GM18517 (cell line): Measurements from ENCODE around the gene REC8.

ENCODE experiments used
- ATAC-seq: cut with Tn5 transposase; IDR thresholded peaks from one replicate; pipeline ENCODE4 v1.9.1; 2021; ENCODE audit warnings: mild to moderate bottlenecking, moderate library complexity; ENCODE audit not compliant: unreplicated experiment

Gene REC8, protein sequence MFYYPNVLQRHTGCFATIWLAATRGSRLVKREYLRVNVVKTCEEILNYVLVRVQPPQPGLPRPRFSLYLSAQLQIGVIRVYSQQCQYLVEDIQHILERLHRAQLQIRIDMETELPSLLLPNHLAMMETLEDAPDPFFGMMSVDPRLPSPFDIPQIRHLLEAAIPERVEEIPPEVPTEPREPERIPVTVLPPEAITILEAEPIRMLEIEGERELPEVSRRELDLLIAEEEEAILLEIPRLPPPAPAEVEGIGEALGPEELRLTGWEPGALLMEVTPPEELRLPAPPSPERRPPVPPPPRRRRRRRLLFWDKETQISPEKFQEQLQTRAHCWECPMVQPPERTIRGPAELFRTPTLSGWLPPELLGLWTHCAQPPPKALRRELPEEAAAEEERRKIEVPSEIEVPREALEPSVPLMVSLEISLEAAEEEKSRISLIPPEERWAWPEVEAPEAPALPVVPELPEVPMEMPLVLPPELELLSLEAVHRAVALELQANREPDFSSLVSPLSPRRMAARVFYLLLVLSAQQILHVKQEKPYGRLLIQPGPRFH

DNA sequence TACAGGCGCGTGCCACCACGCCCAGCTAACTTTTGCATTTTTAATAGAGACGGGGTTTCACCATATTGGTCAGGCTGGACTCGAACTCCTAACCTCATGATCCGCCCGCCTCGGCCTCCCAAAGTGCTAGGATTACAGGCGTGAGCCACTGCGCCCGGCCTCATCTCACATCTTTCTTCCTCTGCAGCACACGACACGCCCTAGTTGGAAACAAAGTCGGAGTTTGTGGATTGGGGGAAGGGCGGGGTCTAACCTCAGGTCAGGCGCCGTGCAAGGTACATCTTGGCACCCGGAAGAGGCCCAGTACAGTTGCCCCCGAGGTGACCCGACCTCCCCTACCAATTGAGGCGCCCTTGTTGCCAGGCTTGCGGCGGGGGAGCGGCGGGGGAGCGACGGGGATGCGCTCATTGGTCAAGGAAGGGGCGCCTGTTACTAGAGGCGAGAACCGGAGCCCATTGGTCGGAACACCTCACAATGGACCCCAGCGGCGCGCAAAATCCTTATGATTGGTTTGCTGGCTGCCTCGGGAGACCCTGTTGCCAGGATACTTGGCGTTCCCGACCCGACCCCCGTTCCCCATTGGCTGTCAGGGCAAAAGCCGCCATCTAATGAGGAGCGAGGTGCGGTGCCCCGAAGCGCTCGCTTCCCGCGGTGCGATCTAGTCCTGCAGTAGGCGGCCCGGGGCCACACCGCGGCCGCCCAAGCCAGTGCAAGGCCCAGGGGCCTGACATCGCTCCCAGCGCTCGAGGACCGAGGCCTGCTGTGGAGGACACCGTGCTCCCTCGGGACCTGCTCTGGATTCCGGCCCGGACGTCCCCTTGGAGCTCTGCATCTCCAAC, at the start of gene REC8:
Gene REC8 (plus strand): TSS at position 659 of the 839 bp plus-strand sequence. CDS start 473 bp downstream, outside the sequence.
- ATAC-seq: peak; percentile 58

DNA sequence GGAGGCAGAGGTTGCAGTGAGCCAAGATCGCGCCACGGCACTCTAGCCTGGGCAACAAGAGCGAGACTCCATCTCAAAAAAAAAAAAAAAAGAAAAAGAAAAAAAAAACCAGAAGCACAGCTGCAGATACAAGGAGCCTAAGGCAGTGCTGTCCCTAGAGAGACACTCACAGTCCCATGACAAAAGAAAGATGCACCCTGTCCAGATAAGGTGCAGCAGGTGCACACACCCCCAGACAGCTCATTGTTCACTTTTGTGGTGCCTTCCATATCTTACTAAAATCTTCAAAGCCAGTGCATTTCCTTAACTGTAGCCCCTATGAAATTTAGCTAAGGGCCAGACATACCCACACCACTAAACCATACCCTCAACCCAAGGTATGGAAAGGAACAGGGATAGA, 49.5 kb upstream of the REC8 start:
- no peak for ATAC-seq

DNA sequence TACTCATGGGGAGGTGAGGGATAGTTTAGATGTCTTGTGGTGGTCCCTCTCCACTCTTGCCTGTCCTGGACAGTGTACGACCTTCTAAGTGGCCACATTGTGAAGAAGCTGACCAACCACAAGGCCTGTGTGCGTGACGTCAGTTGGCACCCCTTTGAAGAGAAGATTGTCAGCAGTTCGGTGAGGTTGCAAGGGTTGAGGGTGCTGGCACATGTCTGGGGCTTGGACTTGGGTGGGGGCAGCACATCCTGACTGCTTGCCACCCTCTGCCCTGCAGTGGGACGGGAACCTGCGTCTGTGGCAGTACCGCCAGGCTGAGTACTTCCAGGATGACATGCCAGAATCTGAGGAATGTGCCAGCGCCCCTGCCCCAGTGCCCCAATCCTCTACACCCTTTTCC, 49.0 kb upstream of the REC8 start:
- no peak for ATAC-seq

DNA sequence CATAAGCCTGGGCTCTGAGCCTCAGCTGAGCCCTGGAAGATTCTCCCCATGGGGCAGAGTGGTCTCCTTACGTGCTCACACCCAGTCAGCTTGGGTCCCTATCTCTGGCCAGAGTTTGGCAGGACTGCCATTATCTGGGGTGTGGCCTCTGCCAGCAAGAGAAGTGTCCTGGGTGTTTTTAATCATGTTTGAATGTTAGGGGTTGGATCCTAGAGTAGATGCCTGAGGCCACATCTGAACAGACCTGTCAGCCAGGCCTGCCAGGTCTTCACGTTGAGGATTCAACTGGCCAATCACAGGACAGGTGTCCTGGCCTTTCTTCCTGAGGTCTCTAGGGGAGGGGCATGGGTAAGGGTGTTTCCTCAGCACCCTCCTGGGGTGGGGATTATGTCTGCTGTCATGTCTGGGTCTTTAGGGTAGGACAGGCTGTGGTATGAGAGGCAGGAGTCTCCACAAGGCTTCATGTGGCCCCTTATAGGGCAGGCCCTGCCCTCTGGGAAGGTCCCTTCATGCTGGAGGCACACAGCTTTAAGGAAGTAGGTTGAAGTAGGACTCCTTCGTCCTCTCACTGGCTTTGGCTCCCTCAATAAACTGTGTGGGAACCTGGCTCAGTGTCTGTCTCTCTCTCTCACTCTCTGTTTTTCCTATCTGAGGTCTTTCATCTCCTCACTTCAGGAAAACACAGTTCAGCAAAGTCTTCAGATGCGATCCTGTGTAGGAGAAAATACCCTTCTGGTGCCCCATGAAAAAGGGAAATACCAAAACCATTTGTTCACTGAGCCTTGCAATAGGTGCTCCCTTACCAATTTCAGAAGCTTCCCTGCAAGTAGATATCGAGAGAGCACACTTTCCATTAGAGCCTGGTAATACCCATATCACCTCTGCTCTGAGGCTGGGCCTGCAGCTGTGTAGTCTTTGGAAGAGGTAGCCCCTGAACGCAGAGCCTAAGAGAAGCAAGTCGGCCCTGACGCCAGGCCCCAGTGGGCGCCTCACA, 48.2 kb upstream of the REC8 start:
- no peak for ATAC-seq

DNA sequence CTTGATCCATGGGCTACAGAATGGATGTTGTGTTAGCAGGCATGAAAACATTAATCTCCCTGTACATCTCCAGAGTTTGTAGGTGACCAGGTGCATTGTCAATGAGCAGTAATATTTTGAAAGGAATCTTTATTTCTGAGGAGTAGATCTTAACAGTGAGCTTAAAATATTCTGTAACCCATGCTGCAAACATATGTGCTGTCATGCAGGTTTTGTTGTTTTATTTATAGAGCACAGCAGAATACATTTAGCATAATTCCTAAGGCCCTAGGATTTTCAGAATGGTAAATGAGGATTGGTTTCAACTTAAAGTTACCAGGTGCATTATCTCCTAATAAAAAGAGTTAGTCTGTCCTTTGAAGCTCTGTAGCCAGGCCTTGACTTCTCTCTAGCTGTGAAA, 44.9 kb upstream of the REC8 start:
- no peak for ATAC-seq

DNA sequence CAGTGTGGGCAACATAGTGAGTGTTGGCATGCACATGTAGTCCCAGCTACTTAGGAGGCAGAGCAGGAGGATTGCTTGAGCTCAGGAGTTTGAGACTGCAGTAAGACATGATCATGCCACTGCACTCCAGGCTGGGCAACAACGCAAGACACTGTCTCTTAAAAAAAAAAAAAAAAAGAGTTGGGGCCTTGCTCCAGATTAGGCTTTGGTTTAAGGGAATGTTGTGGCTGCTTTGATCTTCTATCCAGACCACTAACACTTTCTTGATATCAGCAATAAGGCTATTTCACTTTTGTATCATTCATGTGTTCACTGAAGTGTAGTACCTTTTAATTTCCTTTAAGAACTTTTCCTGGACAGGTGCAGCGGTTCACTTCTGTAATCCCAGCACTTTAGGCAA, 44.2 kb upstream of the REC8 start:
- no peak for ATAC-seq

DNA sequence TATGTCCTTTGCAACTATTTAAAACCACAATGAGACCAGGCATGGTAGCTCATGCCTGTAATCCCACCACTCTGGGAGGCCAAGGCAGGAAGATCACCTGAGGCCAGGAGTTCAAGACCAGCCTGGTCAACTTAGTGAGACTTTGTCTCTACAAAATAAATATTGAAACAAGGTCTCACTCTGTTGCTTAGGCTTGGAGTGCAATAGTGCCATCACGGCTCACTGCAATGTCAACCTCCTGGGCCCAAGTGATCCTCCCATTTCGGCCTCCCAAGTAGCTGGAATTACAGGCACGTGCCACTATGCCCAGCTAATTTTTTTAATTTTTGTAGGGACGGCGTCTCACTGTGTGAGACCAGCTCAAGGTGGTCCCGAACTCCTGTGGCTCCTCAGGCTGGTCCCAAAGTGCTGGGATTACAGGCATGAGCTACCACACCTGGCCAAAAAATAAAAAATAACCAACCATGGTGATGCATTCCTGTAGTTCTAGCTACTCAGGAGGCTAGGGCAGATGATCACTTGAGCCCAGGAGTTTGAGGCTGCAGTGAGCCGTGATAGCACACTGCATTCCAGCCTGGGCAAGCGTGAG, 42.4 kb upstream of the REC8 start:
- no peak for ATAC-seq

DNA sequence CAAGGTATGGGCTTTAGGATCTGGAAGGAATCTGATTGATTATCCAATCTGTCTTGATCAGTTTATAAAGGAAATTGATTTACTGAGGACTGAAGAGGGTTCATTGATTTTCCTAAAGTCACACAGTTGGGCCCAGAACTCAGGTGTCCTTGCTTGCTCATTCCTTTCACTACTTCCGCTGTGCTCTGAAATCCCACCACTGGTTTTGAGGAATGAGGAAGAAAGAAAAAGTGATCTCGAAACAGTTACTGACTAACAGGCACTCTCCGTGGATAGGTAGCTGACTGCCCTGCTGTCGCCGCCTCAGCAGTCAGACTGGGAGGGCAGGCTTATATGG, 41.5 kb upstream of the REC8 start, which contains the start of gene FITM1:
Gene FITM1 (plus strand): TSS at position 280 of the 337 bp plus-strand sequence. CDS start 905 bp downstream, outside the sequence.
- no peak for ATAC-seq

DNA sequence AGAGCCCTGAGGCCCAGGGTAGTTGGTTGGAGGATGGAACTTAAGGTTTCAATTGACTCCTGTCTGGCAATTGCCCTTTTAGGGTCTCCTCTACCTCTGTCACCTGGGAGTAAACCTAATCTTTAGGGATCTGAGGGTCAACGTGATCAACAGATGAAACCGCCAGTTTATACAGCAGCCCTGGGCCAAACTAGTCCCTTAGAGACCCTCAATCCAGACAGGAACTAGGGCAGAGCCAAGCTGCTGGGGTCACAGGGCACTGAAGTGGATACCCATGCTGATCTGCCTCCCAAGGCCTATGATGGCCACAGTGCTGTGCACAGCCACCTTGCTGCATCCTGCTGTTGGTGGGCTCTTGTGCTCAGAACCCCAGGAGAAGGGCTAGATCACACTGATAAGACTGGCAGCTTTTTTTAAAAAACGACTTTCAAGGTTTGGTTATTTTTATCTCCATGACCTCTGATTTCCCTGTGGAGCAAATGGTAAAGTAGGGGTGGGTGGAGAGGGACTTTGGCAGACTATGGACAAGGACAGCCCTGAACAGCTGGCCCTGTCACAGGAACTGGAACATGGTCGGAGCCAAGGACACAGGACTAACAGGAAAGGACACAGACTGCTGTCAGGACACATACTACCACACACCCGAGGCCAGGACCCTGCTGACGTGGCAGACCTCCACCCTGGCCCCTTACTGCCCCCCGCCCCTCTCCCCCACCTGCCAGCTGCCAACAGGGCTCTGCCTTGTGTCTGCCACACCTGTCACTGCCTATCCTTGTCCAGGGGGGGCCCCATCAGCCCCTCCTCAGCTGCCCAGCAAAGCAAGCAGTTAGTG, 40.9 kb upstream of the REC8 start:
- ATAC-seq: no peak

DNA sequence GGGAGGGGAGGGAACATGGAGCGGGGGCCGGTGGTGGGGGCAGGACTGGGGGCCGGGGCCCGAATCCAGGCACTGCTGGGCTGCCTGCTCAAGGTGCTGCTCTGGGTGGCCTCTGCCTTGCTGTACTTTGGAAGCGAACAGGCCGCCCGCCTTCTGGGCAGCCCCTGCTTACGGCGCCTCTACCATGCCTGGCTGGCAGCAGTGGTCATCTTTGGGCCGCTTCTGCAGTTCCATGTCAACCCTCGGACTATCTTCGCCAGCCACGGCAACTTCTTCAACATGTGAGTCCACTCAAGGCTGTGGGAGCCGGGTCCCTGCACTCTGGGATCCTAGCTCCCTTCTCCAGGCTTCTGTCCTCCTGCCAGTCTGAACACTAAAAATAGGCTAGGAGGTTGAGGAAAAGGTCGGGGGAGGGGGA, 40.3 kb upstream of the REC8 start:
- no peak for ATAC-seq

DNA sequence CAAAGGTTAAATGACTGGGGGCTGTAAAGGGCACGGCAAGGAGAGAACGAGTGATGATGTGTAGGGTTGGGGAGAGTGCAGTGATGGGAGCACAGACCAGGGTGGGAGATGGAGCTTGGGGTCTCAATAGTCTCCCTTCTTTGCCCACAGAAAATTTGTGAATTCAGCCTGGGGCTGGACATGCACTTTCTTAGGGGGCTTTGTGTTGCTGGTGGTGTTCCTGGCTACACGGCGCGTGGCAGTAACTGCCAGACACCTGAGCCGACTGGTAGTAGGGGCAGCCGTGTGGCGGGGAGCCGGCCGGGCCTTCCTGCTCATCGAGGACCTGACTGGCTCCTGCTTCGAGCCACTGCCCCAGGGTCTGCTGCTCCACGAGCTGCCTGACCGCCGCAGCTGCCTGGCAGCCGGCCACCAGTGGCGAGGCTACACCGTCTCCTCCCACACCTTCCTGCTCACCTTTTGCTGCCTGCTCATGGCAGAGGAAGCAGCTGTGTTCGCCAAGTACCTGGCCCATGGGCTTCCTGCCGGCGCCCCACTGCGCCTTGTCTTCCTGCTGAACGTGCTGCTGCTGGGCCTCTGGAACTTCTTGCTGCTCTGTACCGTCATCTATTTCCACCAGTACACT, 39.7 kb upstream of the REC8 start:
- ATAC-seq: no peak

DNA sequence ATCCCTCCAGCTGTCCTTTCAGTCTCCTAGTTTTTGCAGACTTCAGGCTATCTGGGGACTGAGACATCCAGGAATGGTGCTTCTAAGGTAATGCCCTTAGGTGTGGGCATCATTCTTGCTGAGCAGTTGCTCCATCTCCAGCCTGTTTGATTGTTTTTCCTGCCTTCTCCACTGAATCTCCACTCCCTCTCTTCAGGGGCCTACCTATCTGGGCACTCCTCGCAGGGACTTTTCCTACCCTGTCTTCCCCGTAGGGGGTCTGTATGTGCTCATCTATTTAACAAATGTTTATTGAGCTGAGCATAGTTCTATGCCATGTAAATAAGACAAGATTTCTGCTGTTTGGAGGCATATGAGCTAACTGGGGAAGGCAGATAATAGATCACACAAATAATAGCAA, 38.9 kb upstream of the REC8 start:
- ATAC-seq: no peak

DNA sequence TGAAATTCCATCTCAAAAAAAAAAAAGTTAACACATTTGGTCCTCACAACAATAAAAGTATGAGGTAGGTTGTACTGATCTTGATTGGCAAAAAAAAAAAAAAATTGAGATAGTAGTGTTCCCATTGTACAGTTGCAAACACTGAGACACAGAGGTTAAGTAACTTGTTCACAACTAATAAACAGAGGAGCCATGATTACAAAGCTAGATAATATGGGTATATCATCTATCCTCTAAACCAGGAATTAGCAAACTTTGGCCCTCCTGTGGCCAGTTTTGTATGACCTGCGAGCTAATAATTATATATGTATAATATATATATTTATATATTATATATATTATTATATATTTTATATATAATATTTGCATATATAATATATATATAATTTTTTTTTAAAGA, 38.1 kb upstream of the REC8 start:
- ATAC-seq: no peak

DNA sequence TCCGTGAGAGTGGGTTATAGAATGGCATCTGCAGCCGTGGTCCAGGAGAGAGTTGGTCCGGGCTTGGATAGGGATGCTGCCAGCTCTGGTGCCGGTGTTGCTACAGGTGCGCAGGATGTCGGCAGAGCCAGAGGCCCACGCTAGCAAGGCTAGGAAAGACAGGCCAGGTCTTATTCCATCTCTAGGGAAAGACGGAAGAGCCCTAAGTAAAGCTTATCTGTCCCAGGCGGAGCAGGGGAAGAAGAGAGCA, 36.4 kb upstream of the REC8 start:
- ATAC-seq: peak; percentile 2

DNA sequence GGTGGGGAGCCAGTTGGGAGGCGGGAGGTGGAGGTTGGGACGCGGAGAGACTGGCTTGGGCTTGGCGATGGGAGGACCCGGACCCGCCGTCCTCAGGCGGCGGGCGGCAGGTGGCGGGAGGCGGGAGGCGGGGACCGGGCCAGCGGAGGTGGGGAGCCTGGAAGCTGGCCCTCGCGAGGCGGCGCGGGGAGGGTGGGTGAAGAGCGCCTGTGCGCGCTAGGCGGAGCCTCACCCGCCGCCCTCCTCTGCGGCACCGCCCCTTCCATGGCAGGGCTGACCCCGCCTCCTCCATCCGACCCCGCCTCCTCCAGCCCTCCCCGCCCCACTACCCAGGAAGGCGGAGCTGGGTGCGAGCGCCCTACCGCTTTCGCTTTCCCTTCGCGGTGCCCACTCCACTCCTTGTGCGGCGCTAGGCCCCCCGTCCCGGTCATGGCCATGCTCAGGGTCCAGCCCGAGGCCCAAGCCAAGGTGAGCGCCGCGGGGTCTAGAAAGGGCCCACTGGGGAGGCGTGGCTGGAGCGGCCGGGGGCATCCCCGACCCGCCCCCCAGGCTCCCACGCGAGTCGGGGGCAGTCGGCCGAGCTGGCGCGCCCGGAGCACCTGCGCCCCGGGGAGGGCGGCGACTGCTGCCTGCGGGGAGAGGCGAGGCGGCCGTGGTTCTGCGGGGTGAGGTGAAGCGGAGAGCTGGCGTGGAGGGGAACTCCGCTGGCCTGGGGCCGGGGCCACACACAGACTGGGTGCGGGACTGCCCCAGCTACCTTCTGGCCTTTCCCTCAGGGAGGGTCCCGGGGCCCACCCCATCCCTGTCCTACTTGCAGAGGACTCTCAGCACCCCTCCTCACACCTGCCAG, 35.8 kb upstream of the REC8 start, which contains the start of gene PSME1:
Gene PSME1 (plus strand): TSS at position 361 of the 850 bp plus-strand sequence. CDS start 69 bp downstream, at position 430.
- ATAC-seq: peak; percentile 57

DNA sequence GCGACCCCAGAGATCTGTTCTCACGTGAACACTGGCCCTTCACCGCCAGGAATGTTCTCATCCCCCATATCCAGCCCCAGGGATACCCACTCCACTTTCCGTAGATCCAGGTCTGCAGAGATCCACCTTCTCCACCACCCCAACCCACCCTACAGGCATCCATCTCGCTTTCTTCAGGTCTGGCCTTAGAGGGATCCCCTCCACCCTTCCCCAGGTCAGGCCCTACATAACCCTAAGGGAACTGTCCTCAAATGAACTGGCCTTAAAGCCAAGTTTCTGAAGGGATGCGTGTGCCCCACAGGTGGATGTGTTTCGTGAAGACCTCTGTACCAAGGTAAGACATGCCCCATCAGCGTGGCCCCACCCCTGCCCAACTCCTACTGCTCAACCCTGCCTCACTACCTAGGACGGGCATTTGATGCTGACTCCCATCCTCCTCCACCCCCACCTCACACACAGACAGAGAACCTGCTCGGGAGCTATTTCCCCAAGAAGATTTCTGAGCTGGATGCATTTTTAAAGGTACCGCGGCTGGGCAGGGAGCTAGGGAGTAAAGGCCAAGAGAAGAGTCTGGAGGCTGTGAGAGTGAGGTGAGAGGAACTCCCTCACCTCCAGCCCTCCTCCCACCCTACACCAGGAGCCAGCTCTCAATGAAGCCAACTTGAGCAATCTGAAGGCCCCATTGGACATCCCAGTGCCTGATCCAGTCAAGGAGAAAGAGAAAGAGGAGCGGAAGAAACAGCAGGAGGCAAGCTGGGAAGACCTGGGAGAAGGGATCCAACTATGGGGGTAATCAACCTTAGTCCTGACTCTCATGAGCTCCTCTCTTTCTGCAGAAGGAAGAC, 35.0 kb upstream of the REC8 start:
- ATAC-seq: no peak
